Measurements from ENCODE around the gene IL4I1. TPM values are rescaled to one million over a fixed set of nuclear protein-coding genes. Genes with fewer than 3 reads are reported as not detected.

IL4I1 gene
- total RNA-seq, 1 donor, result 2.0 TPM

- H3K4me1 ChIP-seq (ENCODE audit: insufficient read depth, low read length), result peaks cover 54% of the 10 kb centered on the region
- H3K27me3 ChIP-seq (ENCODE audit: insufficient read depth, low read length), result no peaks in the 10 kb centered on the region
- no peak overlapping the region for H3K4me3 ChIP-seq (ENCODE audit: low read length)
- H3K9me3 ChIP-seq (ENCODE audit: low read depth, low read length), result no peaks in the 10 kb centered on the region
These were observed 18.6 kb upstream of the IL4I1 start for GRCh38 chr19:49915271-49915670.

GRCh38 chr19:49913720-49914119 is 17.0 kb upstream of the IL4I1 start:
- H3K27me3 ChIP-seq (ENCODE audit: insufficient read depth, low read length), result no peaks in the 10 kb centered on the region
- H3K9me3 ChIP-seq (ENCODE audit: low read depth, low read length), result no peaks in the 10 kb centered on the region
- no peak overlapping the region for H3K4me3 ChIP-seq (ENCODE audit: low read length)
- H3K4me1 ChIP-seq (ENCODE audit: insufficient read depth, low read length), result peaks cover 53% of the 10 kb centered on the region

GRCh38 chr19:49912965-49913685 is 16.4 kb upstream of the IL4I1 start:
- Histone ChIP-seq H3K4me3 (ENCODE audit: low read length) (no peak overlapping the region), H3K4me1 (ENCODE audit: insufficient read depth, low read length) (peaks cover 48% of the 10 kb centered on the region), H3K9me3 (ENCODE audit: low read depth, low read length) (no peaks in the 10 kb centered on the region), H3K27me3 (ENCODE audit: insufficient read depth, low read length) (no peaks in the 10 kb centered on the region)

- Histone ChIP-seq H3K27me3 (ENCODE audit: insufficient read depth, low read length) (no peaks in the 10 kb centered on the region), H3K4me3 (ENCODE audit: low read length) (no peak overlapping the region)
These were observed 14.9 kb upstream of the IL4I1 start for GRCh38 chr19:49911381-49912145.

GRCh38 chr19:49910179-49910578 is 13.5 kb upstream of the IL4I1 start:
- no peaks in the 10 kb centered on the region for H3K27me3 ChIP-seq (ENCODE audit: insufficient read depth, low read length)
- peaks cover 46% of the 10 kb centered on the region for H3K4me1 ChIP-seq (ENCODE audit: insufficient read depth, low read length)

More at GRCh38 chr19:49911381-49912145, 14.9 kb upstream of the IL4I1 start:
- no peaks in the 10 kb centered on the region for H3K9me3 ChIP-seq (ENCODE audit: low read depth, low read length)
- peaks cover 39% of the 10 kb centered on the region for H3K4me1 ChIP-seq (ENCODE audit: insufficient read depth, low read length)

GRCh38 chr19:49908480-49909420 is 12.1 kb upstream of the IL4I1 start:
- H3K9me3 ChIP-seq (ENCODE audit: low read depth, low read length), result no peaks in the 10 kb centered on the region
- no peaks in the 10 kb centered on the region for H3K27me3 ChIP-seq (ENCODE audit: insufficient read depth, low read length)
- H3K4me1 ChIP-seq (ENCODE audit: insufficient read depth, low read length), result peaks cover 57% of the 10 kb centered on the region
- H3K4me3 ChIP-seq (ENCODE audit: low read length), result no peak overlapping the region

More at GRCh38 chr19:49910179-49910578, 13.5 kb upstream of the IL4I1 start:
- H3K9me3 ChIP-seq (ENCODE audit: low read depth, low read length), result no peaks in the 10 kb centered on the region
- H3K4me3 ChIP-seq (ENCODE audit: low read length), result no peak overlapping the region

GRCh38 chr19:49907745-49908446 is 11.2 kb upstream of the IL4I1 start:
- H3K27me3 ChIP-seq (ENCODE audit: insufficient read depth, low read length), result no peaks in the 10 kb centered on the region
- H3K4me3 ChIP-seq (ENCODE audit: low read length), result no peak overlapping the region
- peaks cover 53% of the 10 kb centered on the region for H3K4me1 ChIP-seq (ENCODE audit: insufficient read depth, low read length)
- H3K9me3 ChIP-seq (ENCODE audit: low read depth, low read length), result no peaks in the 10 kb centered on the region

GRCh38 chr19:49906879-49907564 is 10.3 kb upstream of the IL4I1 start:
- Histone ChIP-seq H3K4me1 (ENCODE audit: insufficient read depth, low read length) (peaks cover 44% of the 10 kb centered on the region), H3K27me3 (ENCODE audit: insufficient read depth, low read length) (no peaks in the 10 kb centered on the region)

GRCh38 chr19:49904136-49904535 is 7.4 kb upstream of the IL4I1 start:
- no peak overlapping the region for H3K4me3 ChIP-seq (ENCODE audit: low read length)
- H3K27me3 ChIP-seq (ENCODE audit: insufficient read depth, low read length), result no peaks in the 10 kb centered on the region

More at GRCh38 chr19:49906879-49907564, 10.3 kb upstream of the IL4I1 start:
- H3K9me3 ChIP-seq (ENCODE audit: low read depth, low read length), result no peaks in the 10 kb centered on the region
- no peak overlapping the region for H3K4me3 ChIP-seq (ENCODE audit: low read length)

GRCh38 chr19:49895566-49896297 is 955 bp downstream of the IL4I1 start:
- H3K27me3 ChIP-seq (ENCODE audit: insufficient read depth, low read length), result no peaks in the 10 kb centered on the region
- H3K4me3 ChIP-seq (ENCODE audit: low read length), result no peak overlapping the region
- no peaks in the 10 kb centered on the region for H3K9me3 ChIP-seq (ENCODE audit: low read depth, low read length)
- peaks cover 35% of the 10 kb centered on the region for H3K4me1 ChIP-seq (ENCODE audit: insufficient read depth, low read length)

More at GRCh38 chr19:49904136-49904535, 7.4 kb upstream of the IL4I1 start:
- Histone ChIP-seq H3K4me1 (ENCODE audit: insufficient read depth, low read length) (peaks cover 24% of the 10 kb centered on the region), H3K9me3 (ENCODE audit: low read depth, low read length) (no peaks in the 10 kb centered on the region)

GRCh38 chr19:49894879-49895565 is 1.7 kb downstream of the IL4I1 start:
- H3K4me1 ChIP-seq (ENCODE audit: insufficient read depth, low read length), result peaks cover 40% of the 10 kb centered on the region
- H3K9me3 ChIP-seq (ENCODE audit: low read depth, low read length), result no peaks in the 10 kb centered on the region
- no peak overlapping the region for H3K4me3 ChIP-seq (ENCODE audit: low read length)
- no peaks in the 10 kb centered on the region for H3K27me3 ChIP-seq (ENCODE audit: insufficient read depth, low read length)

GRCh38 chr19:49894011-49894664 is 2.5 kb downstream of the IL4I1 start:
- Histone ChIP-seq H3K27me3 (ENCODE audit: insufficient read depth, low read length) (no peaks in the 10 kb centered on the region), H3K4me1 (ENCODE audit: insufficient read depth, low read length) (peaks cover 44% of the 10 kb centered on the region), H3K9me3 (ENCODE audit: low read depth, low read length) (no peaks in the 10 kb centered on the region), H3K4me3 (ENCODE audit: low read length) (no peak overlapping the region)

All from mononuclear cell (primary cell).